Naive thymus-derived CD8-positive, alpha-beta T cell (primary cell): ENCODE measurements around the gene FUBP1. TPM values are rescaled to one million over a fixed set of nuclear protein-coding genes. Genes with fewer than 3 reads are reported as not detected.
"Not testable (repeated sequence)": the region's sequence is repeated elsewhere in the genome, so short reads cannot be mapped to it uniquely, and the experiment has no call there.

ENCODE experiments used
- ATAC-seq, 2 donors: fragments of 150-1000 bp; cut with Tn5 transposase in 1 of 2; sonication (Bioruptor Pico), chemical (Tn5 transposase) in 1 of 2; 1 replicate in 1 of 2; 2 replicates in 1 of 2; pipeline ENCODE4 v1.10.0; 2021; ENCODE audit warnings: mild to moderate bottlenecking in 2 of 2, moderate library complexity in 2 of 2
- POLR2A ChIA-PET: fragments of 350-600 bp; sonication (Branson Sonifier 250); formaldehyde crosslinking; loops from one replicate; lab custom pipeline; 2021; ENCODE audit warnings: antibody characterized with exemption; lab: Charles Lee
- DNase-seq, 10 donors: peaks; one replicate each; pipeline versions ENCODE4 v3.0.0 to v3.0.0-alpha.2; 2020 to 2022
- H3K27ac Mint-ChIP-seq, 10 donors: one replicate each; pipeline ENCODE4 v1.8.0; 2020 to 2022; ENCODE audit warnings: mild to moderate bottlenecking in 10 of 10, mixed read lengths in 10 of 10, moderate library complexity in 4 of 10, inconsistent platforms in 1 of 10
- H3K27me3 Mint-ChIP-seq, 5 donors: one replicate each; pipeline ENCODE4 v1.8.0; 2021 to 2022; ENCODE audit warnings: mixed read lengths in 5 of 5
- H3K36me3 Mint-ChIP-seq, 3 donors: one replicate each; pipeline ENCODE4 v1.8.0; 2020 to 2022; ENCODE audit warnings: mixed read lengths in 3 of 3, mild to moderate bottlenecking in 2 of 3, inconsistent platforms in 1 of 3
- H3K4me1 Mint-ChIP-seq, 4 donors: one replicate each; pipeline ENCODE4 v1.8.0; 2021 to 2022; ENCODE audit warnings: mixed read lengths in 4 of 4
- H3K4me3 Mint-ChIP-seq, 10 donors: one replicate each; pipeline ENCODE4 v1.8.0; 2020 to 2022; ENCODE audit warnings: mild to moderate bottlenecking in 10 of 10, mixed read lengths in 10 of 10, moderate library complexity in 6 of 10, inconsistent platforms in 1 of 10
- H3K9me3 Mint-ChIP-seq, 9 donors: one replicate each; pipeline ENCODE4 v1.8.0; 2020 to 2022; ENCODE audit warnings: mixed read lengths in 9 of 9, mild to moderate bottlenecking in 3 of 9, inconsistent platforms in 1 of 9, moderate library complexity in 1 of 9
- polyA plus RNA-seq, 3 donors: library from polyadenylated mRNA; unstranded; fragments of 300-500 nt; fragmentation: Illumina TruSeq; gene quantifications; one replicate each; pipeline ENCODE4 v1.2.3, GENCODE V29; 2021
- total RNA-seq, 8 experiments: library from RNA in 2 of 8; stranded (reverse) in 2 of 8; gene quantifications; one replicate each; pipeline ENCODE4 v1.2.3 and lab custom pipeline; 2021 to 2026

Gene FUBP1
- total and polyA plus RNA-seq, 5 experiments from 2014 or later: 47.8 to 249 (median 54.5) TPM

DNA sequence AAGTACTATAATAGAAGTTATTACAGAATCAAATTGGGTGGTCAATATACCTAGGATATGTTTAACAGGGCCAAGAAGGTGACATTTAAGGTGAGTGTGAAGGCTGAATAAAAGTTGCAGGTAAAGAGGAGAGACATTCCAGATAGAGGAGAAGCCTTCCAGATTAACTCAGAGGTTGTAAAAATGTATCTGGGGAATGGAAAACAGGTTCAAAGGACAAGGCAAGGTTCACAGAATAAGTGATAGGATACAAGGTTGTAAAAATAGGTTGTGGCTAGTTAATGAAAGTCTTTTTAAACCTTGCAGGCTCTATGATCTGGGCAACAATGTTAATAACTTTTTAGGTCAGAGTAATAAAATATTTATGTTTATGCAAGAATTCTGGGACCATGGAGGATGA is 40.2 kb downstream of the FUBP1 start:
- H3K27ac Mint-ChIP-seq: peak overlapping the region in 8 of 10 donors; percentile 7 to 75 (median 11)
- peaks cover 0 to 15% (median 4%) of the 10 kb centered on the region in 4 donors for H3K4me1 Mint-ChIP-seq
- DNase-seq (no peak), ATAC-seq (no peak)
- H3K9me3 Mint-ChIP-seq: peaks cover 0 to 2% (median 0%) of the 10 kb centered on the region in 9 donors
- POLR2A ChIA-PET: no interaction called here
- no peak overlapping the region for H3K4me3 Mint-ChIP-seq
- H3K27me3 Mint-ChIP-seq: no peaks in the 10 kb centered on the region
- peaks cover 6 to 10% (median 6%) of the 10 kb centered on the region in 3 donors for H3K36me3 Mint-ChIP-seq

DNA sequence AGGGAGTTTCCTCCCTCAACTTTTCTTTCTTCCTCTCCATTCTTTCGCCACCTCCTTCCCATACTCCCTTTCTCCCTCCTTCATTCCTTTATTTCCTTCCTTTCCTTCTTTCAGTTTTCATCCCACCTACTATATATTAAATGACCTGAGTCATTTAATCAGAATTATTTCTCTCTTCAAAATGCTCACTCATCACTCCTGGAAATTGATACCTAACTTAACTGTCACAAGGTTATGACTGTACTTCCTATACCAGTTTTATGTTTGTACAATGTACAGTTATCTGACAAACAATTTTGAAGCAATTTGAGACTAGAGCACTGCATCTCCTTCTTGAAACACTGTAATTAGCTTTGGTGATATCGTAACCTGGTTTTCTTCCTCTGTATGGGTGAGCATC is 49.1 kb downstream of the FUBP1 start:
- DNase-seq (no peak), ATAC-seq (no peak)
- POLR2A ChIA-PET: no interaction called here
- H3K27ac Mint-ChIP-seq: peak overlapping the region in 1 of 10 donors; percentile 53
- H3K4me1 Mint-ChIP-seq: peaks cover 0 to 5% (median 2%) of the 10 kb centered on the region in 4 donors
- no peaks in the 10 kb centered on the region for H3K9me3 Mint-ChIP-seq
- H3K27me3 Mint-ChIP-seq: no peaks in the 10 kb centered on the region
- no peaks in the 10 kb centered on the region for H3K36me3 Mint-ChIP-seq
- H3K4me3 Mint-ChIP-seq: no peak overlapping the region

DNA sequence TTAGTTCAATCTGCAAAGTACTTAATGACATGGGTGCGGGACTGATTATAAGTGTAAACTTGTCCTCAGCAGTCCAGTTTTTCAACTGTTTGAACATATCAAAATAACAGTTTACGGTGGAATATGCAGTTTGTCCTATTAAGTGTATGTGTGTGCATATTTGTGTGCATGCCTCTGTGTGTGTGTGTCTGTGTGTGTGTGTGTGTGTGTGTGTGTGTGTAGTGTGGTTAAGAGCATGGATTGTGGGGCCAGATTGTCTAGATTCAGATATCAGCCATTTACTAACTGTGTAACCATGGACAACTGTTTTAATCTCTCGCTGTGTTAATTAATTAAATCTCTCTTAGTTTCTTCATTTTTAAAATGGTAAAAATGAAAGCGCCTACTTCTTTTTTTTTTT is 51.5 kb downstream of the FUBP1 start:
- H3K27me3 Mint-ChIP-seq: no peaks in the 10 kb centered on the region
- POLR2A ChIA-PET: no interaction called here
- no peak for ATAC-seq
- DNase-seq: no peak
- H3K9me3 Mint-ChIP-seq: no peaks in the 10 kb centered on the region
- no peaks in the 10 kb centered on the region for H3K36me3 Mint-ChIP-seq
- peaks cover 0 to 5% (median 2%) of the 10 kb centered on the region in 4 donors for H3K4me1 Mint-ChIP-seq
- peak overlapping the region in 1 of 10 donors; percentile 23 for H3K27ac Mint-ChIP-seq
- peak overlapping the region in 4 of 10 donors; percentile 11 to 76 (median 43) for H3K4me3 Mint-ChIP-seq

DNA sequence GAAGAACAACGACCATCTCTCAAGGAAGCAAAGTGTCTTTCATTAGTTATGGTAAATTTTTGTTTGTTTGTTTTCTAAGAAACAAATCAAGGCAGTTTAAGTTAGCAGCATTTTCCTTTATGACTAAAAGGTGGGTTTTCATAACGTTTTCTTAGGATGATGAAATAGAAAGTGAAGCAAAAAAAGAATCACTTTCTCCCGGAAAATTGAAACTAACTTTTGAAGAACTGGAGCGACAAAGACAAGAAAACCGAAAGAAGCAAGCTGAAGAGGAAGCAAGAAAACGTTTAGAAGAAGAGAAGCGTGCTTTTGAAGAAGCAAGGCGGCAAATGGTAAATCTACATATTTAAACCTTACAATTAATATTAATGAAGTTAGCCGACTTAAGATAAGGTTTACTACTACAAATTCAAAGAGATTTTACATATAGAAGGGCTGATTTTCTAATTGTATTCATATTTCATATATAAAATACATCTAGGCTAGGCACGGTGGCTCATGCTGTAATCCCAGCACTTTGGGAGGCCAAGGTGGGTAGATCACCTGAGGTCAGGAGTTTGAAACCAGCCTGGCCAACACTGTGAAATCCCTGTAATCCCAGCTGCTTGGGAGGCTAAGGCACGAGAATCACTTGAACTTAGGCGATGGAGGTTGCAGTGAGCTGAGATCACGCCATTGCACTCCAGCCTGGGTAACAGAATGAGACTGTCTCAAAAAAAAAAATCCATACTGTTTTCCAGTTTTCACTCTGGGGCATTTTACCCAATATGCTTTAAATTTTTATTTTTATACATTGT is 52.1 kb downstream of the FUBP1 start:
- Mint-ChIP-seq H3K27me3 (no peaks in the 10 kb centered on the region), H3K9me3 (no peaks in the 10 kb centered on the region), H3K4me1 (peaks cover 0 to 5% (median 2%) of the 10 kb centered on the region in 4 donors), H3K4me3 (peak overlapping the region; percentile 63 to 90 (median 78)), H3K27ac (peak overlapping the region in 9 of 10 donors; percentile 4 to 80 (median 61)), H3K36me3 (no peaks in the 10 kb centered on the region)
- POLR2A ChIA-PET: no interaction called here
- DNase-seq (peak in 1 of 10 donors; percentile 13), ATAC-seq (no peak)

DNA sequence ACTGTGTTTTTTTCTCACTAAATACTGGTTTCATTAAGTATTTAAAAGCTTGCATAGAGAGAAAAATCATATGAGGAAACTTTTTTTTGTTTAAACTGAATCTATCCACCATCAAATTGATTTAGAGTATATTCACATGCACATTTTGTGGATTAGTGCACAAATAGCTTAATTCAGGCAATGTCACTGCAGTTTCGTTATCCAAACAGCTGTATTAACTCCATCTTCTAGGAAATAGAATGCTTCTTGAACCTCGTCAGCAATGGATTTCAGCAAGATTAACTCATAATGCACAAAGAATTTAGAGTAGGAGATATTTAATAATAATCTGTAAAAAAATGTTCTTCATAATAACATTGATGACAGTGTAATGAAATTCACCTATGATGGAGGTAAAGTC is 52.9 kb downstream of the FUBP1 start:
- Mint-ChIP-seq H3K9me3 (no peaks in the 10 kb centered on the region), H3K27ac (peak overlapping the region in 2 of 10 donors; percentile 56 to 67), H3K36me3 (no peaks in the 10 kb centered on the region), H3K4me3 (peak overlapping the region in 4 of 10 donors; percentile 70 to 85 (median 80)), H3K4me1 (peaks cover 0 to 5% (median 2%) of the 10 kb centered on the region in 4 donors), H3K27me3 (no peaks in the 10 kb centered on the region)
- ATAC-seq (no peak), DNase-seq (no peak)
- POLR2A ChIA-PET: no interaction called here

DNA sequence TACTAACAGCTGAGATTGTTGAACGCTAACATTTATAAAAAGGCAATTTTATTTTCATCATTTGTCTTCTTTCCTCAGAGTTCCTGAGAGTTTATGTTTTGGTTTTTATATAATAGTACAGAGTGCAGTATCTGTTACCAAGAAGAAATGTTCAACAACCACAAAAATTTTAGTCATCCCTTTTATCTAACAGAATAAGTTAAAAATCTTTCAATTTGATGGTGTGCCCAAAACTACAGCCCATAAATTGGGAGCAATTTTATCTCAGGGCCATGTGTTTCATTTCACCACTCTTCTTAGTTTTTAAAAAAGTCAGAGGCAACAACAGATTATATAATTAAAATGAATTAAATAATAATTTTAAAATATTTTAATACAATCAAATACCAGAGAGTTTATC is 53.4 kb downstream of the FUBP1 start:
- Mint-ChIP-seq H3K4me1 (peaks cover 0 to 5% (median 2%) of the 10 kb centered on the region in 4 donors), H3K4me3 (no peak overlapping the region), H3K36me3 (no peaks in the 10 kb centered on the region), H3K27me3 (no peaks in the 10 kb centered on the region), H3K9me3 (no peaks in the 10 kb centered on the region), H3K27ac (no peak overlapping the region)
- POLR2A ChIA-PET: no interaction called here
- ATAC-seq: no peak
- DNase-seq: no peak

DNA sequence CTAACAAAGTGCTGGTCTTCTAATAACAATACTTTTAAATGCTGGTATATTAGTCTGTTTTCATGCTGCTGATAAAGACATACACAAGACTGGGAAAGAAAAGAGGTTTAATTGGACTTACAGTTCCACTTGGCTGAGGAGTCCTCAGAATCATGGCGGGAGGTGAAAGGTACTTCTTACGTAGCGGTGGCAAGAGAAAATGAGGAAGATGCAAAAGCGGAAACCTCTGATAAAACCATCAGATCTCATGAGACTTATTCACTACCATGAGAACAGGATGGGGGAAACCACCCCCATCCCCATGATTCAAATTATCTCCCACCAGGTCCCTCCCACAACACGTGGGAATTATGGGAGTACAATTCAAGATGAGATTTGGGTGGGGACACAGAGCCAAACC is 60.0 kb downstream of the FUBP1 start:
- H3K9me3 Mint-ChIP-seq, H3K36me3 Mint-ChIP-seq, H3K4me3 Mint-ChIP-seq, DNase-seq, H3K27me3 Mint-ChIP-seq, H3K27ac Mint-ChIP-seq, POLR2A ChIA-PET, ATAC-seq, H3K4me1 Mint-ChIP-seq: not testable (repeated sequence)

DNA sequence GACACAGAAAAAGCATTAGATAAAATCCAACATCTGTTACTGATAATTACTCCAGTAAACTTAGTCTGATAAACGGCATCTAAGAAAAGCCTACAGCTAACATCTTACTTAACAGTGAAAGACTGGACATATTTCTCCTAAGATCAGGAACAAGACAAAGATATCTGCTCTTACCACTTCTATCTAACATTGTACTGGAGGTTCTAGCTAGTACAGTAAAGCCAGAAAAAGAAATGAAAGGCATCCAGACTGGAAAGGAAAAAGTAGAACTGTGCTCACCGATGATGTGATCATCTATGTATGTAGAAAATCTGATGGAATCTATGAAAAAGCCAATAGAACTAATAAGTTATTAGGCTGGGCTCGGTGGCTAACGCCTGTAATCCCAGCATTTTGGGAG is 68.8 kb downstream of the FUBP1 start:
- DNase-seq (no peak), ATAC-seq (no peak)
- POLR2A ChIA-PET: no interaction called here
- no peak overlapping the region for H3K4me3 Mint-ChIP-seq
- peaks cover 0 to 4% (median 0%) of the 10 kb centered on the region in 5 donors for H3K27me3 Mint-ChIP-seq
- H3K4me1 Mint-ChIP-seq: no peaks in the 10 kb centered on the region
- no peak overlapping the region for H3K27ac Mint-ChIP-seq
- H3K9me3 Mint-ChIP-seq: no peaks in the 10 kb centered on the region
- H3K36me3 Mint-ChIP-seq: no peaks in the 10 kb centered on the region

DNA sequence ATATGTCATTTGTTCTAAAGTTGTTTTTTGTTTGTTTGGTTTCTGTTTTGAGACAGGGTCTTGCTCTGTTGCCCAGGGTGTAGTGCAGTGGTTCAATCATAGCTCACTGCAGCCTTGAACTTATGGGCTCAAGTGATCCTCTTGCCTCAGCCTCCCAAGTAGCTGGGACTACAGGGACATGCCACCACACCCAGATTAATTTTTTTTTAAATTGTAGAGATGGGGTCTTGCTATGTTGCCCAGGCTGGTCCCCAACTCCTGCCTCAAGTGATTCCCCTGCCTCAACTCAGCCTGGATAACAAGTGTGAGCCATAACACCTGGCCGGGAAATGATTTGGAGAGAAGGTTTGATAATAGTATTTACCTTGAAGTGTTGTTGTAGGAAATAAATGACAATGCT is 72.2 kb downstream of the FUBP1 start:
- POLR2A ChIA-PET: no interaction called here
- no peak for DNase-seq

DNA sequence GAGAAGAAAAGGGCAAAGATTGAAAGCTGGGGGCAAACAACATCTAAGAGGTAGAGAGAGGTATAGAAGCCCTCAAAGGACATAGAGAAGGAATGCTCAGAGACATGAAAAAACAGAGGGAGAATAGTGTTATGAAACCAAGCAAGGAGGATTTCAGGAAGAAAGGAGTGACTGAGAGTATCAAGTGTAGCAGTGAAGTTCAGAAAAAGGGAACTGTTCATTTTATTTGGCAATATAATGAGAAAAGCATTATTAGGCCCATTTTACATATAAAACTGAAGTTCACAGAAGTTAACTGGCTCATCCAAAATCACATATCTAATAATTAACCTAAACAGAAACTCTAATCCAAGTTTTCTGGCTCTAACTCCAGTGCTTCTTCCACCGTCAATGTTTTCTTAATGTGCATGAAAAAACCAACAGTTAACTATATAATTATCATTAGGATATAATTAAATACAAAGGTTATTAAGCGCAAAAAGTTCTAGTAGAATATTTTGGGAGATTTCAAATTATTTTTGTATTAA is 72.8 kb downstream of the FUBP1 start:
- Mint-ChIP-seq H3K27ac (peak overlapping the region in 1 of 10 donors; percentile 1), H3K36me3 (no peaks in the 10 kb centered on the region), H3K4me3 (no peak overlapping the region), H3K9me3 (no peaks in the 10 kb centered on the region), H3K4me1 (no peaks in the 10 kb centered on the region), H3K27me3 (peaks cover 0 to 2% (median 0%) of the 10 kb centered on the region in 5 donors)
- POLR2A ChIA-PET: no interaction called here
- no peak for ATAC-seq
- DNase-seq: no peak

More for the DNA sequence above, 72.2 kb downstream of the FUBP1 start:
- peaks cover 0 to 2% (median 0%) of the 10 kb centered on the region in 5 donors for H3K27me3 Mint-ChIP-seq
- no peaks in the 10 kb centered on the region for H3K36me3 Mint-ChIP-seq
- ATAC-seq: no peak
- no peaks in the 10 kb centered on the region for H3K9me3 Mint-ChIP-seq
- no peak overlapping the region for H3K4me3 Mint-ChIP-seq
- no peak overlapping the region for H3K27ac Mint-ChIP-seq
- H3K4me1 Mint-ChIP-seq: no peaks in the 10 kb centered on the region

DNA sequence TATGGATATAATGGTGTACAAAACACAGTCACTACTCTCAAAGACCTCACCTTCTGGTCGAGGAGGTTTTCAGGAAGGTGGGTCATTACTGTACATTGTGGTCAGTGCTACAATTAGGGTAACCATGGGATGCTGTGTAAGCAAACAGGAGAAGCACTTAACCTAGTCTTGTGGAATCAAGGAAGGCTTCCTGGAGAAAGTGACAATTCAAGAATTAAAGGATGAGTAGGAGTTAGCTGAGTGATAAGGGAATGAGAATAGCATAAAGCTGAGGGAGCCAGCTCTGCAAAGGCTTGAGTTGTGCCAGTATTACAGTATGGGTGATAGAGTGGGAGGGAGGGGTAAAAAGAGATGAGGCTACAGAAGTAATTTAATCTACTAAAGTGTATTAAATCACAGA is 73.3 kb downstream of the FUBP1 start:
- POLR2A ChIA-PET: no interaction called here
- peaks cover 0 to 2% (median 0%) of the 10 kb centered on the region in 5 donors for H3K27me3 Mint-ChIP-seq
- no peak overlapping the region for H3K4me3 Mint-ChIP-seq
- no peaks in the 10 kb centered on the region for H3K4me1 Mint-ChIP-seq
- DNase-seq (no peak), ATAC-seq (no peak)
- no peaks in the 10 kb centered on the region for H3K9me3 Mint-ChIP-seq
- peak overlapping the region in 1 of 10 donors; percentile 1 for H3K27ac Mint-ChIP-seq
- H3K36me3 Mint-ChIP-seq: no peaks in the 10 kb centered on the region

DNA sequence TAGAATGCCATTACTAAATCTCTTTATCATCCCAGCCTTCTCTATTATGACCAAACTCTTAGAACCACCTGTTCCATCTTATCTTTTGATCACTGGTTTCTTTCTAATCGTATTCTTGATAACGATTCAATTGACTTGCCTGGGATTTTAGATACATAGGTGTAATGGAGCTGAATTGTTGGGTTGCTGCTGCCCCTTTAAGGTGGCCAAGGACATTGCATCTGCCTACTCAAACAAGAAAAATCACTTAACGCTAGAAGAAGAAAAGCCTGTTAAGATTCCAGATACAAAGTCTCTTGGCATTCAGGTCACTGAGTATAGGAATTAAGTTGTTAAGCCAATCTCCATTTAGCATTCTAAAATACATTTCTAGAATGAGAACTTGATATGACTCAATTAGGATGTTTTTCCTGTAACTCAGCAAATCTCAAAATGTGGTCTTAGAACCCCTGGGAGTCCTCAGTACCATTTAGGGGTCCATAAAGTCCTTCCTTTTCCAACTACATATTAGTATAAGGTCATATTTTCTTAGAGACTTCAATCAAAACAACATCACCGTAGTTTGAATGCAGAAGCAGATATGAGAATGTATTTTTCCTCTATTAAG is 78.1 kb downstream of the FUBP1 start:
- no peaks in the 10 kb centered on the region for H3K4me1 Mint-ChIP-seq
- DNase-seq: peak in 3 of 10 donors; percentile 4 to 29 (median 26)
- H3K4me3 Mint-ChIP-seq: no peak overlapping the region

More for the DNA sequence above, 78.1 kb downstream of the FUBP1 start:
- peaks cover 0 to 5% (median 0%) of the 10 kb centered on the region in 9 donors for H3K9me3 Mint-ChIP-seq
- H3K27me3 Mint-ChIP-seq: no peaks in the 10 kb centered on the region
- H3K36me3 Mint-ChIP-seq: peaks cover 0 to 4% (median 0%) of the 10 kb centered on the region in 3 donors
- no peak overlapping the region for H3K27ac Mint-ChIP-seq
- POLR2A ChIA-PET: no interaction called here
- ATAC-seq: no peak
